H54 (cell line): Measurements from ENCODE around the gene ZNF292.
A peak's percentile ranks its signal among the peaks of the same experiment; 100 is the strongest.
"Not testable (repeated sequence)": the region's sequence is repeated elsewhere in the genome, so short reads cannot be mapped to it uniquely, and the experiment has no call there.

Experiments
- DNase-seq: peaks from one replicate; pipeline ENCODE4 v3.0.0; 2011; ENCODE audit warnings: low spot score, mixed read lengths; ENCODE audit not compliant: insufficient read length
- FAIRE-seq: peaks from 3 replicates; lab custom pipeline; 2011; peaks lifted over from hg19 to GRCh38; lab: Jason Lieb, UNC
- POLR2A ChIP-seq: IDR thresholded peaks from 2 replicates; pipeline ENCODE4 v1.6.1; 2011; ENCODE audit warnings: low read depth, mild to moderate bottlenecking, low read length

Gene ZNF292

GRCh38 chr6:87180105-87180728 is 24.9 kb downstream of the ZNF292 start:
- no peak for DNase-seq
- no peak for FAIRE-seq
- TF ChIP-seq POLR2A: no peak

GRCh38 chr6:87181903-87182302 is 26.5 kb downstream of the ZNF292 start:
- TF ChIP-seq POLR2A: no peak
- FAIRE-seq (no peak), DNase-seq (no peak)

- DNase-seq (no peak), FAIRE-seq (no peak)
- TF ChIP-seq POLR2A: no peak
Observed at GRCh38 chr6:87182321-87182720, 27.0 kb downstream of the ZNF292 start.

DNA sequence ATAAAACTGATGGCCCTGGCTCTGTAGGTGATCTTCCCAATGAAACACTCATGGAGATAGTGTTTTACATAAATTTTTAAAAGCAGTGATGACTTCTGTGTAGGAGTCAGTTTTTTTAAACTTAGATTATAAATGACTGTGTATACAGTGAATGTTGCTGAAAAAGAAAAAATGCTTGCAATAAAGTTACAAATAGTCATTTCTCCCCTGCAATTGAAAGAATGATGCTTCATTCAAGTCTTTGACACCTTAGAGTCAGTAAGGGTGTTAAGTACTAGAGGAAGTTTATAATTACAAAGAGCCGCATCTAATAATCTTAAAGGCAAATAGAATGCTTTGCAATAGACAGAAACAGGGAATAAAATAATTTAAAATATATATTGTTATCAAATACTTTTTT is 27.6 kb downstream of the ZNF292 start:
- FAIRE-seq: no peak
- no peak for TF ChIP-seq POLR2A
- DNase-seq: no peak

DNA sequence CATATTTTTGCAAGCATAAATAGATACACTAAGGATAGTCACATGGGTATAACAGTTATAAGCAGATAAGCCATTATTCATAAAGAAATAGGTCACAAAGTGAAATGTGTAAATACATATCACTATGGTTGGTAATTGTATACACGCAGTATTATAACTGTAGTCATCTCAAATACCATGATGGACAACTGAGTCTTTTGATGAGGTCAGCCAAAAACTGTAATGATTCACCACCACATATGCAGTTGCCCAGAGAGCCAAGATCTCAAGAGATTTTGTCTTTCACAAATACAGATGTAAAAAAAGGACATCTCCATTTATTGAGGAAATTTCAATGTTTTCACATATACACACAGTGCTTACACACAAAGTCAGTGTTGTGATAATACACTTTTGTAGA is 28.3 kb downstream of the ZNF292 start:
- FAIRE-seq (peak; percentile 80), DNase-seq (no peak)

DNA sequence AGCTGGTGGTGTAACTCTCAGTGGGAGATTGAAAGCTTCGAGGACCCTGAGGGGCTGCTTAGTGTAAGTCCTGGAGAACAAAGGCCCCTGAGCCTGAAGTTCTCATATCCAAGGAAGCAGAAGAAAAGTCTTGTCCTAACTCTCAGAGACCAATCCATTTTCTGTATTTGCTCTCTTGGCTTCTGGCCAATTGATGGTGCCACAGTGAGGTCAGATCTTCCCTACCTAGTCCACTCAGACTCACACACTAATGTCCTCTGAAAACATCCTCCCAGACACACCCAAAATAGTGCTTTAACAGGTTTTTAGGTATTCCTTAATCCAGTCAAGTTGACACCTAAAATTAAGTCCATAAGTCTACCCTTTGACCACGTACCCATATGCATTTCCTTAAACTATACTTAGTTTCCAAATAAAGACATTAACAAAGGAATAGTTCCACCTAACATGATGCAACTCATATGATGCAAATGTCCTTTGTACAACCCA is 29.4 kb downstream of the ZNF292 start:
- DNase-seq (no peak), FAIRE-seq (no peak)
- TF ChIP-seq POLR2A: no peak

More for the DNA sequence above, 28.3 kb downstream of the ZNF292 start:
- no peak for TF ChIP-seq POLR2A

- TF ChIP-seq POLR2A: no peak
- FAIRE-seq (peak; percentile 62), DNase-seq (no peak)
Observed at GRCh38 chr6:87196275-87196842, 41.0 kb downstream of the ZNF292 start.

GRCh38 chr6:87197547-87197946 is 42.2 kb downstream of the ZNF292 start:
- no peak for TF ChIP-seq POLR2A
- no peak for FAIRE-seq
- no peak for DNase-seq

DNA sequence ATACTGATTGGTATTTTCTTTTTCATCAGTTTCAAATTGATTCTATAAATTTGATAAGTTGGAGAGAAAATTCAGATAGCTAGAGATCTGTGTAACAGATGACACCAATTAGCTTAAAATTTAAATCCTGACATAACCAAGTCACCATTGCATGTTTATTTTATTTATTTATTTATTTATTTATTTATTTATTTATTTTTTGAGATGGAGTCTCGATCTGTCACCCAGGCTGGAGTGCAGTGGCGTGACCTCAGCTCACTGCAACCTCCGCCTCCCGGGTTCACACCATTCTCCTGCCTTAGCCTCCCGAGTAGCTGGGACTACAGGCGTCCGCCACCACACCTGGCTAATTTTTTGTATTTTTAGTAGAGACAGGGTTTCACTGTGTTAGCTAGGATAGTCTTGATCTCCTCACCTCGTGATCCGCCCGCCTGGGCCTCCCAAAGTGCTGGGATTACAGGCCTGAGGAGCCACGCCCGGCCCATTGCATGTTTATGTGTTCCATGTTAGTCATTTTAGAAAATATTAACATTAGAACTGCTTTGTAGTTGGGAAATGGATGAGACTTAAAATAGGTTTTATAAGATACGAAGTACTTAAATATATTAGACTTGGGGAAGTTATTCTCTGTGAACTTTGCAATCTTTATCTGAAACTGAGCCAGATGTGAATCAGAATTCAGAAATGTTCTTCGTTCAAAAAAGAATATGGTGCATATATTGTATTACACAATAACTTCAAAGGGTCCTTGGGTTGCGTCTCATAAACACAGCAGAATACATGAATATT is 42.9 kb downstream of the ZNF292 start:
- peak; percentile 6 for FAIRE-seq
- DNase-seq: not testable (repeated sequence)

DNA sequence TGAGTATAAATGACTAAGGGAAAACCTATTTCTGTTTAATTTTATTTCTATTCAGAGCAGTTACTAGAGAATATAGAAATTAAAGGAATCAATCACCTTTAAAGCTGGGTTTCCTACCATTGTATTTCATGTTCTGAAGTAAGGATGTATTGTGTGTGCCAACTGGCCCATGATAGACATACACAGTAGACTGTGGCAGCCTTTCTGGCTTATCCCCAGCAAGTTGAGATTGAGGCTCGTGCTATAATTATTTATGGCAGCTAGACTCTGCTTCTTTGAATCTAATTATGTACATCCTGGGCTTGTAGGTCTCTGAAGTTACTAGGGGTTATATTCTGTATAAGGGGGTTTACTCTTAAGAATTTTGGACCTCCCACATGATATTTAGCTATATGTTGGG is 44.4 kb downstream of the ZNF292 start:
- no peak for DNase-seq
- no peak for TF ChIP-seq POLR2A
- no peak for FAIRE-seq

- no peak for TF ChIP-seq POLR2A
- no peak for DNase-seq
- FAIRE-seq: no peak
Observed at GRCh38 chr6:87200469-87201175, 45.3 kb downstream of the ZNF292 start.

DNA sequence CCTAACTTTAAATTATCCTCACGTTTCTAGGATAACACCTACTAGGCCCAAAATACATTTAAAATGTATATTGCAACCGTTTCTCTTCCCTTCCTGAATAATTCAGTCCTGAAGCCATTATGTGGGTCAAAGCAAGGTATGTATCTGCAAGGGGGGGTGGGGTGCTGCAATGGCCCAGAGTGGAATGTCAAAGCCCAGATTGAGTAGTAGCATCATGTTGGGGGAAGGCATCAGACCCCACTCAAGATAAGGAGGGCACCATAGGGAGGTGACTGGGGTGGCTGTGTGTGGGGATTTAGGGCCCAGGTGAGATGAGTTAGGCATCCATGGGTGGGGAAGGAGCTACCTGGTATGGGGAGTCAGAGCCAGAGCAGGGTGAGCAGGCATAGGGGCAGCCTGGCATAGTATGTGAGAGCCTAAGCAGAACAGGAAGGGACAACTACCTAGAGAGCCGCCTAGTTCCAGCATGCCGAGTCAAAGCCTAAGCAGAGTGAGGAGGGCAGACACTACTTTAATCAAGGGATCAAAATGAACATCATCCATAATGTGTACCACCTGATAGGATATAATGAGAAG is 48.2 kb downstream of the ZNF292 start:
- TF ChIP-seq POLR2A: no peak
- no peak for FAIRE-seq
- DNase-seq: no peak

DNA sequence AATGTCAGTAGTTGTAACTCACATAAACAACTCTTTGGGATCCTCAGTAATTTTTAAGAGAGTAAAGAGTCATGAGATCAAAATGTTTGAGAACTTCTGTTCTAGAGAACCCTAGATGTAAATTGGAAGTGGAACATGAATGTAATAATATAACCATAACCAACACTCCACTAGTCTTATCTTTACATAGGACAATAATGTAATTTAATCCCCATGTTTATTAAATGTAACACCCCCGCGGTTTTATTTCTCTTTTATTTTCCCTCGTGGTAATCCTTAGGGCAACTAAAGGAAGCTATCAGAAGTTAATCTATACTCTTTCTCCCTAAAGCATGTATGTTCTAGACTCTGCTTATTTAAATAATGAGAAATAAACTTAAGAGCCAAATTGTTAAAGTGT is 54.4 kb downstream of the ZNF292 start:
- DNase-seq (no peak), FAIRE-seq (peak; percentile 6)
- TF ChIP-seq POLR2A: no peak
